Activated T-cell treated with anti-CD3 and anti-CD28 coated beads, Interleukin-2, amount 50 U/mL, for 4 hours (primary cell): ENCODE measurements around the gene BCL6B. TPM values are rescaled to one million over a fixed set of nuclear protein-coding genes. Genes with fewer than 3 reads are reported as not detected.
A peak's percentile ranks its signal among the peaks of the same experiment; 100 is the strongest.

Experiments
- ATAC-seq, 2 donors: fragments of 200-7000 bp; cut with Tn5 transposase; one replicate each; pipeline ENCODE4 v1.10.0; 2021
- DNase-seq: peaks from one replicate; pipeline ENCODE4 v3.0.0-alpha.2; 2020
- H3K27me3 Mint-ChIP-seq: one replicate; pipeline ENCODE4 v1.8.0; 2021; ENCODE audit warnings: low read depth, mixed read lengths
- H3K36me3 Mint-ChIP-seq: one replicate; pipeline ENCODE4 v1.8.0; 2022; ENCODE audit warnings: mixed read lengths; ENCODE audit not compliant: insufficient read depth
- H3K4me1 Mint-ChIP-seq: one replicate; pipeline ENCODE4 v1.8.0; 2021; ENCODE audit warnings: low read depth, mixed read lengths
- H3K4me3 Mint-ChIP-seq: one replicate; pipeline ENCODE4 v1.8.0; 2021; ENCODE audit warnings: mild to moderate bottlenecking, moderate library complexity, mixed read lengths
- H3K9me3 Mint-ChIP-seq: one replicate; pipeline ENCODE4 v1.8.0; 2021; ENCODE audit warnings: mixed read lengths
- total RNA-seq, 3 donors: library from RNA; stranded (reverse); gene quantifications; one replicate each; pipeline ENCODE4 v1.2.1, GENCODE V29; 2021

Gene BCL6B
- total RNA-seq, 3 donors from 2014 or later = 0.21 to 0.41 (median 0.25) TPM

- H3K27me3 Mint-ChIP-seq = no peaks in the 10 kb centered on the region
- no peaks in the 10 kb centered on the region for H3K9me3 Mint-ChIP-seq
- H3K4me1 Mint-ChIP-seq = peaks cover 42% of the 10 kb centered on the region
- ATAC-seq (no peak), DNase-seq (no peak)
- H3K4me3 Mint-ChIP-seq = peak overlapping the region; percentile 29
- peaks cover 13% of the 10 kb centered on the region for H3K36me3 Mint-ChIP-seq
Observed at GRCh38 chr17:7016886-7017826, 5.7 kb upstream of the BCL6B start.

GRCh38 chr17:7017827-7018200 lies 5.0 kb upstream of the BCL6B start:
- peaks cover 46% of the 10 kb centered on the region for H3K4me1 Mint-ChIP-seq
- no peak for ATAC-seq
- peaks cover 13% of the 10 kb centered on the region for H3K36me3 Mint-ChIP-seq
- DNase-seq = no peak
- H3K4me3 Mint-ChIP-seq = no peak overlapping the region
- H3K9me3 Mint-ChIP-seq = no peaks in the 10 kb centered on the region
- no peaks in the 10 kb centered on the region for H3K27me3 Mint-ChIP-seq

- Mint-ChIP-seq H3K36me3 (peaks cover 12% of the 10 kb centered on the region), H3K9me3 (no peaks in the 10 kb centered on the region), H3K4me1 (peaks cover 52% of the 10 kb centered on the region), H3K4me3 (no peak overlapping the region), H3K27me3 (no peaks in the 10 kb centered on the region)
- ATAC-seq (no peak), DNase-seq (no peak)
Observed at GRCh38 chr17:7018331-7018964, 4.4 kb upstream of the BCL6B start.

- H3K36me3 Mint-ChIP-seq = peaks cover 7% of the 10 kb centered on the region
- ATAC-seq (no peak), DNase-seq (no peak)
- no peak overlapping the region for H3K4me3 Mint-ChIP-seq
- H3K27me3 Mint-ChIP-seq = no peaks in the 10 kb centered on the region
- H3K4me1 Mint-ChIP-seq = peaks cover 52% of the 10 kb centered on the region
- no peaks in the 10 kb centered on the region for H3K9me3 Mint-ChIP-seq
Observed at GRCh38 chr17:7019367-7019766, 3.5 kb upstream of the BCL6B start.

- peaks cover 52% of the 10 kb centered on the region for H3K4me1 Mint-ChIP-seq
Observed at GRCh38 chr17:7019839-7020519, 2.9 kb upstream of the BCL6B start.

DNA sequence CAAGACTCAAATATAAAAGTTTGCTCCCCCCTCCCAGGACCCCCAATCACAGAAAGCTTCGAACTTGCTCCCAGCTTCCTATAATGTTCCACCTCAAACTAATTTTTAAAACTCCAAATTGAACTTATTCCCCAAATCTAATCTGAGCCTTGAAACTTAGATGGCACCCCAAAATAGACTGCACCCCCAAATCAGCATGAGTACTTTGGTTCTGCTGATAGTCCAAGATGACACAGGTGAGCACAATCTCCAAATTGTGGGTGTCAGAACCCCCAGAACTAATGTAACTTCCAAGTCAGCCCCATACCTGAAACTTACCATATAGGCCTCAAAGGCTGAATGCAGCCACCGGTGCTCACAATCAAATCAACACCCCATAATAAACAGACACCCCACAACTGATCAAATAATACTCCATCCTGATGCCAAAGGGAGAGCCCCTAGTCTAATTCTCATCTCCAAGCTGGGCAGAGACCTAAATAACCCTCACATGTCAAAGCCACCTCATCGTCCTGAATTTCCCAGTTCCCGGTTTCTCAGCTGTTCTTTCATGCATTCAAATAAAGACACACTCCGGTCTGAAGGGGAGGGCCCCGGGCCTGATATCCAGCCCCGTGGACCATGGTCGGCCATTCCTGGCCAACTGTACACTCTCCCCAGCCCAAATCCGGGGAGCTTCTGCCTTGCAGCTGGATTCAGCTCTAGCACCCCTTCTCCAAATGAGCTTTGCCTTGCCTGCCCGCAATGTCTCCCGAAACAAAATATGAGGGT lies 1.8 kb upstream of the BCL6B start:
- Mint-ChIP-seq H3K4me1 (peaks cover 42% of the 10 kb centered on the region), H3K27me3 (no peaks in the 10 kb centered on the region), H3K36me3 (peaks cover 7% of the 10 kb centered on the region), H3K9me3 (no peaks in the 10 kb centered on the region), H3K4me3 (no peak overlapping the region)
- DNase-seq (no peak), ATAC-seq (no peak)

More at GRCh38 chr17:7019839-7020519, 2.9 kb upstream of the BCL6B start:
- no peaks in the 10 kb centered on the region for H3K9me3 Mint-ChIP-seq
- H3K4me3 Mint-ChIP-seq = no peak overlapping the region
- DNase-seq (no peak), ATAC-seq (no peak)
- H3K27me3 Mint-ChIP-seq = no peaks in the 10 kb centered on the region
- H3K36me3 Mint-ChIP-seq = peaks cover 7% of the 10 kb centered on the region

DNA sequence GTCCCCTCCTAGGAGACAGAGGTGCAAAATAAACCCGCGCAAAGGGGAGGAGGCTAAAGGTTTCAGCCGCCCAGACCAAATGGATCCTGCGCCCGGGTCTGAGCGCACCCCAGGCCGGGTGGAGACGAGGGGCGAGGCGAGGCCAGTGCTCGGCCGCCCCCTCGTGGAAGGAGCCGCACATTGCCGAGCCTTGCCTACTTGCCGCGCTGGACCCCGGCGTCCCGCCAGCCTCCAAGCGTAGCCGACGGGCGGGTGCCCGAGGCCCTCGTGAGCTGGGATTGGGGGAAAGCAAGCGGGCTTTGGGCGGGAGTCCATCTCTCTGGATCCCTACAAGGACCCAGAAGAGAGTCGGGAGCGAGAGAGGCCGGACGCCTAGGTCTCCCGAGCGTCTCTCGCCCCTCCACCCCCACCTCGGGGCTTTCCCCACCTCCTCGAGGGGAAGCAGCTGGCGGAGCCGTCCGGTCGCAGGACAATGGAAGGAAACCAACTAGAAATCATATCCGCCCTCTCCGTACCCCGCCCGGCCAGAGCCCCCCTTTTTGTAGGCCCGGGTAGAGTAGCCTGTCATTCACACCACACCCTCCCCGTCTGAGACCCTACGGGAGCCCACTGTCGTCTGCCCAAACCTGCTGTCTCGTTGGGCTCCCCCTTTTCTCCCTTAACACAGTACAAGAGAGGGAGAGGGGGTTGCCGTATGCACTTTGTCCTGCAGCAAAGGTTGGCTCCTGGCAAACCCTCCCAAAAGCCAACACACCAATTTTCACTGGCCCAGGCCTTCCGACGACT lies 664 bp upstream of the BCL6B start:
- peaks cover 6% of the 10 kb centered on the region for H3K36me3 Mint-ChIP-seq
- peak; percentile 73 for DNase-seq
- H3K9me3 Mint-ChIP-seq = no peaks in the 10 kb centered on the region
- ATAC-seq = peak; percentile 80
- H3K4me1 Mint-ChIP-seq = peaks cover 35% of the 10 kb centered on the region
- no peaks in the 10 kb centered on the region for H3K27me3 Mint-ChIP-seq
- peak overlapping the region; percentile 63 for H3K4me3 Mint-ChIP-seq

- DNase-seq = peak; percentile 95
- Mint-ChIP-seq H3K27me3 (no peaks in the 10 kb centered on the region), H3K4me1 (peaks cover 24% of the 10 kb centered on the region), H3K9me3 (no peaks in the 10 kb centered on the region), H3K4me3 (peak overlapping the region; percentile 63), H3K36me3 (no peaks in the 10 kb centered on the region)
- ATAC-seq = peak; percentile 86 to 87
Observed at GRCh38 chr17:7023576-7024401, 939 bp downstream of the BCL6B start.

GRCh38 chr17:7024402-7024785 lies 1.5 kb downstream of the BCL6B start:
- Mint-ChIP-seq H3K27me3 (no peaks in the 10 kb centered on the region), H3K4me1 (peaks cover 29% of the 10 kb centered on the region), H3K9me3 (no peaks in the 10 kb centered on the region), H3K36me3 (no peaks in the 10 kb centered on the region), H3K4me3 (no peak overlapping the region)
- no peak for ATAC-seq
- no peak for DNase-seq

DNA sequence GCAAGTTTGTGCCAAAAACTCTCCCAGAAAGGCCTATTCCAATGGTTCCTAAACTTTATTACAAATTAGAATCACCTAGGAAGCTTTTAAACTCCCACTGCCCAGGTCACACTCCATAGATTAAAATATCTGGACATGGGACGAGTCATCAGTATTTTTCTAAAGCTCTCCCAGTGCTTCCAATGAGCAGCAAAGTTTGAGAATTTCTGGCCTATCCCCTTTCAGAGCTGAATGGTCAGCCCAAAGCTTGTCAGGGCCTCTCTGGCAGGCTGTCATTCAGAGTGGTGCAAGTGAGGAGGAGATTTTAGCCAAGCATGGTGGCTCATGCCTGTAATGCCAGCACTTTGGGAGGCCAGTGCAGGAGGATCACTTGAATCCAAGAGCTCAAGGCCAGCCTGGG lies 2.4 kb downstream of the BCL6B start:
- no peak overlapping the region for H3K4me3 Mint-ChIP-seq

DNA sequence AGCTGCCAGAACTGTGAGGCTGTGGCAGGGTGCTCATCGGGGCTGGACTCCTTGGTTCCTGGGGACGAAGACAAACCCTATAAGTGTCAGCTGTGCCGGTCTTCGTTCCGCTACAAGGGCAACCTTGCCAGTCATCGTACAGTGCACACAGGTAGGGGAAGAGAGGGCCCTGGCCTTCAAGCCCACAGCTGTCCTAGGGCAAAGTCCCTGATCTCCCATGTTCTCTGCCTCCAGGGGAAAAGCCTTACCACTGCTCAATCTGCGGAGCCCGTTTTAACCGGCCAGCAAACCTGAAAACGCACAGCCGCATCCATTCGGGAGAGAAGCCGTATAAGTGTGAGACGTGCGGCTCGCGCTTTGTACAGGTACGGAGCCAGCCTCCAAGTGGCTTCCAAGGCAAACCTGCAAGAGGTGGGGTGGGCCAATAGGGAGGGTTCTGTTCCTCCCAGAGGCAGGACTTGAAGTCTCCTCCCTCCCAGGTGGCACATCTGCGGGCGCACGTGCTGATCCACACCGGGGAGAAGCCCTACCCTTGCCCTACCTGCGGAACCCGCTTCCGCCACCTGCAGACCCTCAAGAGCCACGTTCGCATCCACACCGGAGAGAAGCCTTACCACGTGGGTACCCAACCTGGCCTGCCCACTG lies 3.7 kb downstream of the BCL6B start:
- DNase-seq (no peak), ATAC-seq (no peak)
- Mint-ChIP-seq H3K27me3 (no peaks in the 10 kb centered on the region), H3K4me1 (peaks cover 41% of the 10 kb centered on the region), H3K9me3 (no peaks in the 10 kb centered on the region), H3K4me3 (no peak overlapping the region), H3K36me3 (no peaks in the 10 kb centered on the region)

More for the DNA sequence above, 2.4 kb downstream of the BCL6B start:
- Mint-ChIP-seq H3K9me3 (no peaks in the 10 kb centered on the region), H3K4me1 (peaks cover 38% of the 10 kb centered on the region), H3K36me3 (no peaks in the 10 kb centered on the region), H3K27me3 (no peaks in the 10 kb centered on the region)
- no peak for DNase-seq
- ATAC-seq = no peak

DNA sequence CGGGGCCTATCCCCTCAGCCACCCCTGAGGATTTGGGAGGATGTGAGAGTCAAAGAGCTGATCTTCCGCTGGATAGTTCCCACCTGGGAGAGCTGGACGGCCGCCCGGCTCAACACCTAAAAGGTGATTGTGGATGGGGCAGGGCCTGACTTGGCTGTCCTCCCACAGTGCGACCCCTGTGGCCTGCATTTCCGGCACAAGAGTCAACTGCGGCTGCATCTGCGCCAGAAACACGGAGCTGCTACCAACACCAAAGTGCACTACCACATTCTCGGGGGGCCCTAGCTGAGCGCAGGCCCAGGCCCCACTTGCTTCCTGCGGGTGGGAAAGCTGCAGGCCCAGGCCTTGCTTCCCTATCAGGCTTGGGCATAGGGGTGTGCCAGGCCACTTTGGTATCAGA lies 4.5 kb downstream of the BCL6B start:
- Mint-ChIP-seq H3K27me3 (no peaks in the 10 kb centered on the region), H3K36me3 (no peaks in the 10 kb centered on the region), H3K4me3 (no peak overlapping the region), H3K4me1 (peaks cover 40% of the 10 kb centered on the region), H3K9me3 (no peaks in the 10 kb centered on the region)
- DNase-seq (no peak), ATAC-seq (no peak)
